ENCODE results near the gene ULBP1.

- TF ChIP-seq POLR2AphosphoS5 (IDR thresholded peaks at IDR 0.05; ENCODE audit: low read depth, low read length) = no peak
- TF ChIP-seq POLR2A (IDR thresholded peaks at IDR 0.05; ENCODE audit: low read depth, low read length) = no peak
Observed at GRCh38 chr6:149995235-149995750, 31.6 kb downstream of the ULBP1 start.

All from GM12891 (cell line).